ENCODE measurements around the gene ZBTB32. TPM values are rescaled to one million over a fixed set of nuclear protein-coding genes. Genes with fewer than 3 reads are reported as not detected.

Gene ZBTB32
- total RNA-seq, 2 experiments from 2014 or later = 2.2 to 3.3 TPM

DNA sequence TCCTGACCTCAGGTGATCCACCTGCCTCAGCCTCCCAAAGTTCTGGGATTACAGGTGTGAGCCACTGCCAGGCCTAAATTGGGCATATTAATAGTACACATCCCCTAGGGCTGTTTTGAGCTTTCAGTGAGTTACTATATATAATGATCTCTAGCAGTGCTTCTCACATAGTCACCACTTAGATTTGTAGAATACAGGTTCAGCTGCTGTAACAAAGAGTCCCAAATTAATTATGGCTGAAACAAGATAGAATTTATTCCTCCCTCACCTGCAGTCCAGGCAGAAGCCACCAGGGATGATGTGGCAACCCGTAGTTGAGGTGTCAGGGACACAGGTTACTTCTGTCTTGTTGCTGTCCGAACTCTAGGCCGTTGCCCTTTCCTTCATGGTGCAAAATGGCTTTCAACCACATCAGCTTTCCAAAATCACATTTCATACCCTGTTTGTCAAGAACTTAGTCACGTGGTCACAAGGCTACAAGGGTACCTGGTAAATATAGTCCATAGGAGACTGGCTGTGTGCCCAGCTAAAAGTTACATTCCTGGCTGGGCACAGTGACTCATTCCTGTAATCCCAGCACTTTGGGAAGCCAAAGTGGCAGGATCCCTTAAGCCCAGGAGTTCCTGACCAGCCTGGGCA, 56.5 kb downstream of the ZBTB32 start:
- Histone ChIP-seq H3K36me3 (ENCODE audit: insufficient read depth, low read length) (peaks cover 34% of the 10 kb centered on the region), H3K4me1 (ENCODE audit: insufficient read depth, low read length) (peaks cover 36% of the 10 kb centered on the region), H3K9me3 (ENCODE audit: control insufficient read depth in 1 of 2, insufficient read depth in 1 of 2, low read length in 2 of 2) (no peaks in the 10 kb centered on the region), H3K27me3 (ENCODE audit: control insufficient read depth in 1 of 2, insufficient read depth in 2 of 2, low read length in 2 of 2) (peaks cover 0 to 2% of the 10 kb centered on the region in 2 experiments), H3K4me3 (ENCODE audit: low read length) (no peak overlapping the region), H3K27ac (ENCODE audit: low read depth in 1 of 2, low read length in 2 of 2) (no peak overlapping the region)
- H3K4me3 Mint-ChIP-seq = no peak overlapping the region
- CTCF ChIA-PET = no interaction called here
- H3K27me3 Mint-ChIP-seq = peaks cover 8% of the 10 kb centered on the region
- DNase-seq (no peak), ATAC-seq (ENCODE audit: poor library complexity) (no peak)
- no peak overlapping the region for H3K27ac Mint-ChIP-seq
- TF ChIP-seq, protein P1, sequence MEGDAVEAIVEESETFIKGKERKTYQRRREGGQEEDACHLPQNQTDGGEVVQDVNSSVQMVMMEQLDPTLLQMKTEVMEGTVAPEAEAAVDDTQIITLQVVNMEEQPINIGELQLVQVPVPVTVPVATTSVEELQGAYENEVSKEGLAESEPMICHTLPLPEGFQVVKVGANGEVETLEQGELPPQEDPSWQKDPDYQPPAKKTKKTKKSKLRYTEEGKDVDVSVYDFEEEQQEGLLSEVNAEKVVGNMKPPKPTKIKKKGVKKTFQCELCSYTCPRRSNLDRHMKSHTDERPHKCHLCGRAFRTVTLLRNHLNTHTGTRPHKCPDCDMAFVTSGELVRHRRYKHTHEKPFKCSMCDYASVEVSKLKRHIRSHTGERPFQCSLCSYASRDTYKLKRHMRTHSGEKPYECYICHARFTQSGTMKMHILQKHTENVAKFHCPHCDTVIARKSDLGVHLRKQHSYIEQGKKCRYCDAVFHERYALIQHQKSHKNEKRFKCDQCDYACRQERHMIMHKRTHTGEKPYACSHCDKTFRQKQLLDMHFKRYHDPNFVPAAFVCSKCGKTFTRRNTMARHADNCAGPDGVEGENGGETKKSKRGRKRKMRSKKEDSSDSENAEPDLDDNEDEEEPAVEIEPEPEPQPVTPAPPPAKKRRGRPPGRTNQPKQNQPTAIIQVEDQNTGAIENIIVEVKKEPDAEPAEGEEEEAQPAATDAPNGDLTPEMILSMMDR (IDR thresholded peaks at IDR 0.05) = no peak
- H3K4me1 Mint-ChIP-seq (ENCODE audit: low read depth) = peaks cover 28% of the 10 kb centered on the region
- H3K9me3 Mint-ChIP-seq = no peaks in the 10 kb centered on the region
- intact Hi-C loops (cut with DNase I, micrococcal nuclease) = no loop called here
- POLR2A ChIA-PET = interaction anchor here (1.4 to 1.6 kb wide), 2 partner anchors 11 to 13 kb away, joined by 3 to 4 read pairs; partner anchors contain the start of gene LIN37
- peaks cover 32% of the 10 kb centered on the region for H3K36me3 Mint-ChIP-seq (ENCODE audit: low read depth)

DNA sequence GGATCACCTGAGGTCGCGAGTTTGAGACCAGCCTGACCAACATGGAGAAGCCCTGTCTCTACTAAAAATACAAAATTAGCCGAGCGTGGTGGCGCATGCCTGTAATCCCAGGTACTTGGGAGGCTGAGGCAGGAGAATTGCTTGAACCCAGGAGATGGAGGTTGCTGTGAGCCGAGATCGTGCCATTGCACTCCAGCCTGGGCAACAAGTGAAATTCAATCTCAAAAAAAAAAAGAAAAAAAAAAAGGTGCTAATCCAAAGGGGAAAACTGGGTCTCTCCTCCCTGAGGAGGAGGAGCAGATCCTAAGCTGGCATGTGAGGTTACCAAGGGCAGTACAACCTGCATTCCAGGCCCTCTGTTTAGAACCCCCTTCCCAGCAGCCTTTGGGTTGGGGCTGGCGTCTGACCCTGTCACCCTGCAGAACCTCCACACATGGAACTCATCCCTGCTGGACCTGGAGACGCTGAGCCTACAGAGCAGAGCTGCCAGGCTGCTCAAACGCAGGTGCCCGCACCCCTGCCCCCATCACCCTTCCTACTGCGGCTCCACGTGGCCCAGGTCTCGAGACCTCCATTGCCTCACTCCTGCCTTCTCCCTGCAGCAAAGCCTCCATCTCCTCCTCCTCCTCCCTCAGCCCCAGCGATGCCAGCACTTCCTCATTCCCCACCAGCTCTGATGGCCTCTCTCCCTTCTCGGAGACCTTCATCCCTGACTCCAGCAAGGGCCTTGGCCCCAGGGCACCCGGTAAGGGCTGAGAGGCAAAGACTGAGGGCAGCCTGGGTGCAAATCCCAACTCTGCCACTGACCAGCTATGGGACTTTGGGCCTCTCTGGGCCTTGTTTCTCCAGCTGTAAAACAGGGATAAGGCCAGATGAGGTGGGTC, 60.3 kb downstream of the ZBTB32 start:
- H3K27me3 ChIP-seq (ENCODE audit: control insufficient read depth in 1 of 2, insufficient read depth in 2 of 2, low read length in 2 of 2) = no peaks in the 10 kb centered on the region
- Mint-ChIP-seq H3K4me3 (no peak overlapping the region), H3K36me3 (ENCODE audit: low read depth) (peaks cover 34% of the 10 kb centered on the region), H3K27me3 (no peaks in the 10 kb centered on the region), H3K4me1 (ENCODE audit: low read depth) (peaks cover 3% of the 10 kb centered on the region), H3K27ac (no peak overlapping the region), H3K9me3 (no peaks in the 10 kb centered on the region)
- H3K36me3 ChIP-seq (ENCODE audit: insufficient read depth, low read length) = peaks cover 45% of the 10 kb centered on the region
- no peak overlapping the region for H3K27ac ChIP-seq (ENCODE audit: low read depth in 1 of 2, low read length in 2 of 2)
- H3K4me1 ChIP-seq (ENCODE audit: insufficient read depth, low read length) = peaks cover 3% of the 10 kb centered on the region
- no peaks in the 10 kb centered on the region for H3K9me3 ChIP-seq (ENCODE audit: control insufficient read depth in 1 of 2, insufficient read depth in 1 of 2, low read length in 2 of 2)
- TF ChIP-seq, protein P1 (IDR thresholded peaks at IDR 0.05) = no peak
- H3K4me3 ChIP-seq (ENCODE audit: low read length) = no peak overlapping the region
- no peak for DNase-seq
- CTCF ChIA-PET = interaction anchor here (0.6 kb wide), 1 partner anchor 21 kb away, joined by 3 read pairs; no protein-coding TSS in a partner anchor
- POLR2A ChIA-PET = interaction anchor here (0.6 kb wide), 1 partner anchor 20 kb away, joined by 3 read pairs; the partner anchor contains the start of gene U2AF1L4
- intact Hi-C loops (cut with DNase I, micrococcal nuclease) = no loop called here
- no peak for ATAC-seq (ENCODE audit: poor library complexity)

Other genes starting within 250 kb of the ZBTB32 start
- gene KRTDAP, start 214.1 kb upstream of the ZBTB32 start, total RNA-seq = not detected
- gene DMKN, start 190.9 kb upstream of the ZBTB32 start, total RNA-seq = not detected
- not detected for gene SBSN, start 176.2 kb upstream of the ZBTB32 start, total RNA-seq
- not detected for gene GAPDHS, start 171.1 kb upstream of the ZBTB32 start, total RNA-seq
- gene TMEM147, start 158.9 kb upstream of the ZBTB32 start, total RNA-seq = 10 to 100 TPM; 20.3 to 22.0 TPM
- not detected for gene ATP4A, start 140.9 kb upstream of the ZBTB32 start, total RNA-seq
- gene PMIS2, start 118.4 kb upstream of the ZBTB32 start, total RNA-seq = not detected
- 10 to 100 TPM; 28.4 to 29.9 TPM for gene HAUS5, start 91.8 kb upstream of the ZBTB32 start, total RNA-seq
- 10 to 100 TPM; 45.7 to 48.8 TPM for gene RBM42, start 75.5 kb upstream of the ZBTB32 start, total RNA-seq
- gene ETV2, start 62.8 kb upstream of the ZBTB32 start, total RNA-seq = under 1 TPM; 0.58 to 0.59 TPM
- 100 to 1,000 TPM; 136 to 144 TPM for gene COX6B1, start 56.2 kb upstream of the ZBTB32 start, total RNA-seq
- under 1 TPM; 0.36 to 0.47 TPM for gene UPK1A, start 38.0 kb upstream of the ZBTB32 start, total RNA-seq
- 10 to 100 TPM; 59.4 to 59.7 TPM for gene KMT2B, start 13.4 kb downstream of the ZBTB32 start, total RNA-seq
- 10 to 100 TPM; 40.3 to 43.1 TPM for gene IGFLR1, start 37.9 kb downstream of the ZBTB32 start, total RNA-seq
- 10 to 100 TPM; 74.6 to 85.8 TPM for gene U2AF1L4, start 40.9 kb downstream of the ZBTB32 start, total RNA-seq
- gene PSENEN, start 41.1 kb downstream of the ZBTB32 start, total RNA-seq = 1 to 10 TPM; 7.3 to 9.4 TPM
- 1 to 10 TPM; 4.8 to 6.0 TPM for gene LIN37, start 44.0 kb downstream of the ZBTB32 start, total RNA-seq
- not detected for gene HSPB6, start 52.5 kb downstream of the ZBTB32 start, total RNA-seq
- gene PROSER3, start 53.6 kb downstream of the ZBTB32 start, total RNA-seq = 10 to 100 TPM; 19.4 to 22.6 TPM
- 10 to 100 TPM; 16.4 to 19.5 TPM for gene ARHGAP33, start 71.0 kb downstream of the ZBTB32 start, total RNA-seq
- not detected for gene PRODH2, start 108.3 kb downstream of the ZBTB32 start, total RNA-seq
- not detected for gene NPHS1, start 147.9 kb downstream of the ZBTB32 start, total RNA-seq
- gene KIRREL2, start 152.4 kb downstream of the ZBTB32 start, total RNA-seq = under 1 TPM in 1 of 2 experiments, not detected in 1; 0.14 TPM
- not detected for gene APLP1, start 164.0 kb downstream of the ZBTB32 start, total RNA-seq
- 10 to 100 TPM; 26.5 to 30.1 TPM for gene NFKBID, start 196.0 kb downstream of the ZBTB32 start, total RNA-seq
- gene HCST, start 198.0 kb downstream of the ZBTB32 start, total RNA-seq = 10 to 100 TPM; 72.4 to 78.6 TPM
- 1 to 10 TPM; 6.0 to 7.6 TPM for gene TYROBP, start 203.7 kb downstream of the ZBTB32 start, total RNA-seq
- gene LRFN3, start 231.8 kb downstream of the ZBTB32 start, total RNA-seq = 1 to 10 TPM; 4.2 to 4.5 TPM

Data from CD4-positive, alpha-beta T cell (primary cell).